Activated naive CD4-positive, alpha-beta T cell treated with Interleukin-2 at 50 U/mL for 16 hours (primary cell): ENCODE measurements around the gene FLVCR1.
"Not testable (repeated sequence)": the region's sequence is repeated elsewhere in the genome, so short reads cannot be mapped to it uniquely, and the experiment has no call there.

Experiments
- DNase-seq: peaks from one replicate; pipeline ENCODE4 v3.0.0-alpha.2; 2020

The FLVCR1 gene

DNA sequence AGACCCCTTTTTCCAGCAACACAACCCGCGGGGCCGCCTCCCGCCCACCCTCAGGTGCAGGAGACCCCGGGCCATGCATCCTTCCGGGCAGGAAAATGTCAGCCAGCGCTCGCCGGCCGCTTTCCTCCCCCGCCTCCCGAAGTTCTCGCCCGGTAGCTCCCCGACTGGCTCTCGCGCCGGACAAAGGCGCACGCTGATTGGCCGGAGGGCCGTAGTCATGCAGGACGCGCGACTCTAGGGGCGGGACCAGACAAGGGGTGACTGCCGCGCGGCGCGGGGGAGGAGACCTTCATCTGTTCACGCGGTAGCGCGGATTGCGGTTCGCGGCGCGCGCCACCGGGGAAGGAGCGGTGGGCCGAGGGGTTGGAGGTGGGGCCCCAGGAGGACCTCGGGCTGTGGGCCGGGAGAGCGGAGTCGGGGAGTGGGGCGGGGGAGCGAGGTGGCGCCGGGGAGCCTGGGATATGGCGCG lies at the start of gene FLVCR1:
FLVCR1 (plus strand) TSS at position 284 of the 469 bp plus-strand sequence; CDS start at position 462, 178 bp downstream.
- DNase-seq = peak; percentile 95

GRCh38 chr1:212814537-212815334 lies 43.3 kb upstream of the FLVCR1 start:
- DNase-seq = no peak

DNA sequence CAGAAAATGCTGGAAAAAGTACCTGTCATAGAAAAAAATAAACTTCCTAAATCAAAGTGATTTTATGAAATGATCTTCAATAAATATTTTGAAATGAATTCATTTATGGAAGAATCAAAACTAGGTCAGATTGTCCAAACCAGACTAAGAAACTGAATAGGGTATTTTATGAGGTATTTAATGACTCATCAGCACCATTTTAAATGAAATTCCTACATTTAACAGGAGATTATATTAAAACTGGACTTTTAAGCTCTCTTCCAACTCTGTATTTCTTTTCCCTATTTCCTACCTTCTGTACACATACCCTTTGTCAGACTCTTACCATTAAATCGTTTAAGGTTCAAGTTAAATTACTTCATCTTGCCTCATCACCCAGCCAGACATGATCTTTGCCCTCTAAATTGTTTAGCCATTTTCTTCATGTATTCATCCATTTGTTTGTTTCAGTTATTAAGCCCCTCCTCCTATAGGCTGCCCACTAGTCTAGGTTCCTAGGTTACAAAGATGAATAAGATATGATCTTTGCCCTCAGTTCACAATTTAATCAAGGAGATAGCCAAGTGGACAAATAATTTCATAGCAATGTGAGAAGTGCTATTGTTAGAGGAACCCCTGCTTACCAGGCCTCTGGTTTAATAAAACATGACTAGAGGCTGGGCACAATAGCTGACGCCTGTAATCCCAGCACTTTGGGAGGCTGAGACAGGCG lies 41.4 kb upstream of the FLVCR1 start:
- DNase-seq = no peak

GRCh38 chr1:212819726-212820125 lies 38.3 kb upstream of the FLVCR1 start:
- no peak for DNase-seq

- DNase-seq = no peak
These were observed 37.1 kb upstream of the FLVCR1 start for GRCh38 chr1:212820969-212821368.

GRCh38 chr1:212822956-212823355 lies 35.1 kb upstream of the FLVCR1 start:
- DNase-seq = no peak

GRCh38 chr1:212824201-212824600 lies 33.9 kb upstream of the FLVCR1 start:
- no peak for DNase-seq

- no peak for DNase-seq
These were observed 32.1 kb upstream of the FLVCR1 start for GRCh38 chr1:212825798-212826452.

DNA sequence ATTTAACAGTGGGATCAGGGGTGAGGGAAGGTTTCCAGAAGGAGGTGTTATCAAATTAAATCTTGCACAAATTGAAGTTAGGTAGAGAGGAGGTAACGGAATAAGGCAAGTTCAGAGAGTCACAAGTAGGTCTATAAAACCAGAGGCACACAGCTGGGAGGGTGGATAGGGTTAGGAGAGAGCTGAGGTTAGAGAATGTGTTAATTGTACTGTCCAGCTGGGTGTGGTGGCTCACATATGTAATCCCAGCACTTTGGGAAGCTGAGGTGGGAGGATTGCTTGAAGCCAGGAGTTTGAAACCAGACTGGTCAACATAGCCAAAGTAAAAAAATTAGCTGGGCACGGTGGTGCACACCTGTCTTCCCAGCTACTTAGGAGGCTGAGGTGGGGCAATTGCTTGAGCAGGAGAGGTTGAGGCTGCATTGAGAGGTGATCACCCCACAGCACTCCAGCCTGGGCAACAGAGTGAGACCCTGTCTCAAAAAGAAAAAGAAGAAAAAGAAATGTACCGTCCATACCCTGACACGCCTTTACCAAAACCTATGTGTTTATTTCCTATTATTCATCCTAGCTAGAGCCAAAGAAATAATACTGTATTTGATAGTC lies 30.8 kb upstream of the FLVCR1 start:
- DNase-seq = no peak

DNA sequence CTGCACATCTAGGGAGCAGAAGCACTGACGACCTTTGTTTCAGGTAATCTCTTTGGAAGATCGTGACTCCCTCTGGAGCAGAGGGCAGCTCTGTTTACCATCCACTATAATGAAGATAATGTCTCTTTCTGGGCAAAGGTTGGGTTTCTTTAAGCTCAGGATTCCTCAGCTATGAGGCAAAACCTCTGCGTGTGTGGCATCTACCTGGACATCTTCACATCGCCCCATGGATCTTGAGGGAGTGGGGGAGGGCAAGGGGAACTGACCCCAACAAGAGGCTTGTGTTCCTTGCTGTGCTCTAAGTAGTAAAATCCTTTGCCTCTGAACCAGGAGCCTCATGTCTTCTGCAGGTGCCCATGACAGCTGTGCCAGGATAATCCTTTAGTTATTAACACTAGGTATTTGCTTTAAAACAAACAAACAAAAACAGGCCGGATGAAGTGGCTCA lies 30.2 kb upstream of the FLVCR1 start:
- DNase-seq = no peak

- DNase-seq = no peak
These were observed 29.7 kb upstream of the FLVCR1 start for GRCh38 chr1:212828395-212828794.

GRCh38 chr1:212833211-212834207 lies 24.6 kb upstream of the FLVCR1 start:
- DNase-seq = not testable (repeated sequence)

GRCh38 chr1:212838145-212838544 lies 19.9 kb upstream of the FLVCR1 start:
- no peak for DNase-seq

DNA sequence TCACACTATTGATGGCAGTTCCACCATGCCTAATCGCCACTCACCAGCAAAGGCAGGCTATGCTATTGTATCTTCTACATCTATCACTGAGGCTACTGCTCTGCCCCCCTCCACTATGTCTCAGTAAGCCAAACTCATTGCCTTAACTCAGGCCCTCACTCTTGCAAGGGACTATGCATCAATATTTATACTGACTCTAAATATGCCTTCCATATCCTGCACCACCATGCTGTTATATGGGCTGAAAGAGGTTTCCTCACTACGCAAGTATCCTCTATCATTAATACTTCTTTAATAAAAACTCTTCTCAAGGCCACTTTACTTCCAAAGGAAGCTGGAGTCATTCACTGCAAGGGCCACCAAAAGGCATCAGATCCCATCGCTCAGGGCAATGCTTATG lies 13.6 kb upstream of the FLVCR1 start:
- not testable (repeated sequence) for DNase-seq

GRCh38 chr1:212847549-212847948 lies 10.5 kb upstream of the FLVCR1 start, which contains the start of gene SPATA45:
Gene SPATA45 (minus strand): TSS chr1:212847649. CDS start chr1:212836149, 11,500 bp downstream.
- DNase-seq = no peak

DNA sequence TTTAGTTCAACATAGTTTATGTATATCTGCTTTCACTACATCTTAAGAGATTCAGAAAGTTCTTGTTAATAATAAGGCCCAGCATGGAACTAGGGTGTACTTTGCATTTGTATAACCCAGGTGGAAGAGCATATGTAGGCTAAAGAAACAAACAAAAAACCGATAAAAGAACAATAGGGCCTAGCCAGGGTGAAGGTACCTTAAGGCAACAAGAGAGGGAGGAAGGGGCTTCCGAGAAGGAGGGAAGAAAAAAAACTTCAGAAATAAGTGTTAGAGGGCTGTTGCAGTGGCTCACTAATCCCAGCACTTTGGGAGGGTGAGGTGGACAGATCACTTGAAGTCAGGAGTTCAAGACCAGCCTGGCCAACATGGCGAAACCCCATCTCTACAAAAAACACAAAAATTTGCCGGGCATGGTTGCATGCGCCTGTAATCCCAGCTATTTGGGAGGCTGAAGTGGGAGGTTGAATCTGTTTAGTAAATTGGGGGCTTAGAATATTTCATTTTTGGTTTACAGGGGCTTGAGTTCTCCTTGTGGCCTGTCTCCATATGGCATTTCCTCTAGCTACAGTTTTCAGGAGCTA lies 5.9 kb upstream of the FLVCR1 start:
- DNase-seq = no peak

- DNase-seq = no peak
These were observed 4.4 kb upstream of the FLVCR1 start for GRCh38 chr1:212853658-212854057.

DNA sequence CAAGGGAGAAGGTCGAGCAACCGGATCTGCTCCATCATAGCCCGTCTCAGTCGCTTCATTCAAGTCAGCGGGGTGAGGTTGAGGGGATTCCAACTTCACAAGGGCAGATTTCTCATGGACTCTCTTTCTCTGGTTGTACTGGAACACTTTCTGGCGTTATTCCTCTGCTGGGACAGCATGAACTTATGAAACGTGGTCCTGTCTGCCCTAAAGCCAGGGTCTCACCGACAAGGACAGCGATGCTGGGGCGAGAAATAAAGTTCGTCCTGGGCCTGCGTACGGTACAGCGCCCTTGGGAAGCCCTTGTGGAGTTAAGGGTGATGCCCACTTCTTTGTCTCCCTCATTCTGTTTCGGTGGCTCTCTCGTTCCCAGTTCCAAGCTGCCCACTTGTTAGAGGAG lies 1.3 kb upstream of the FLVCR1 start:
- DNase-seq = no peak

- DNase-seq = peak; percentile 18
These were observed 588 bp downstream of the FLVCR1 start for GRCh38 chr1:212858461-212859265.
